ENCODE measurements around the gene SLC17A5.
"Not testable (repeated sequence)": the region's sequence is repeated elsewhere in the genome, so short reads cannot be mapped to it uniquely, and the experiment has no call there.

Gene SLC17A5

DNA sequence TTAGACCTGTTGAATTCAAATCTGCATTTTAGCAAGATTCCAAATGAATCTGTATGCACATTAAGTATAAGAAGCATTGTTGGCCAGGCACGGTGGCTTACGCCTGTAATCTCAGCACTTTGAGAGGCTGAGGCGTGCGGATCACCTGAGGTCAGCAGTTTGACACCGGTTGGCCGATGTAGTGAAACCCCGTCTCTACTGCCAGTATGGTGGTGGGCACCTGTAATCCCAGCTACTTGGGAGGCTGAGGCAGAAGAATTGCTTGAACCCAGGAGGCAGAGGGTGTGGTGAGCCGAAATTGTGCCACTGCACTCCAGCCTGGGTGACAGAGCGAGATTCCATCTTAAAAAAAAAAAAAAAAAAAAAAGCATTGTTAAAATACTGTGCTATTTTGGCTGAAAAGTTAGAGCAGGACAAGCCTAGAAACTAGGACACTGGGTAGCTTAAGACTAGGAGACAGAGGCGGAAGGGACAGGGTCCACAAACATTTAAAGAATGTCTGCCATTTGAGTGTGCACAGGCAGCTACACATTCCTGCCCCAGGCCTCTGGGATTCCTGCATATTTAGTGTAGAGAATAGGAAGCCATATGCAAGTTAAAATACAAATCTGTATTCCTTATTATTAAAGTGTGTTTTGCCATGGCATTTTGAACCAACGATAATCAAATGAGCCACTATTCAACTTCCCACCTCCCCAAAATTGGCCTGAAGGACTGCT is 87.9 kb downstream of the SLC17A5 start:
- no peak for DNase-seq

DNA sequence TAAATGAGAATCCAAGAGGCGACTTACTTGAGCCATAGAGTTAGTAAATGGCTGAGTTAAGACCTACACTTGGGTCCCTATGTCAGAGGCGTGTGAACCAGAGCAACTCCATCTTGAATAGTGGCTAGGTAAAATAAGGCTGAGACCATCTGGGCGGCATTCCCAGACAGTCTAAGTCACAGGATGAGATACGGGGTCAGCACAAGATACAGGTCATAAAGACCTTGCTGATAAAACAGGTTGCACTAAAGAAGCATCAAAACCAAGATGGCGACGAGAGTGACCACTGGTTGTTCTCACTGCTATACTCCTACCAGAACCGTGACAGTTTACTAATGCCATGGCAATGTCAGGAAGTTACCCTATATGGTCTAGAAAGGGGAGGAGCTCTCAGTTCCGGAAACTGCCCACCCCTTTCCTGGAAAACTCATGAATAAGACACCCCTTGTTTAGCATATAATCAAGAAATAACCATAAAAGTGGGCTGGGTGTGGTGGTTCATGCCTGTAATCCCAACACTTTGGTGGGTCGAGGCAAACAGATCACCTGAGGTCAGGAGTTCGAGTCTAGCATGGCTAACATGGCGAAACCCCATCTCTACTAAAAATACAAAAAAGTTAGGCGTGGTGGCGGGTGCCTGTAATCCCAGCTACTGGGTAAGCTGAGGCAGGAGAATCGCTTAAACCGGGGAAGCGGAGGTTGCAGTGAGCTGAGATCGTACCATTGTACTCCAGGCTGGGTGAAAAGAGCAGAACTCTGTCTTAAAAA is 89.0 kb downstream of the SLC17A5 start:
- DNase-seq, result no peak

DNA sequence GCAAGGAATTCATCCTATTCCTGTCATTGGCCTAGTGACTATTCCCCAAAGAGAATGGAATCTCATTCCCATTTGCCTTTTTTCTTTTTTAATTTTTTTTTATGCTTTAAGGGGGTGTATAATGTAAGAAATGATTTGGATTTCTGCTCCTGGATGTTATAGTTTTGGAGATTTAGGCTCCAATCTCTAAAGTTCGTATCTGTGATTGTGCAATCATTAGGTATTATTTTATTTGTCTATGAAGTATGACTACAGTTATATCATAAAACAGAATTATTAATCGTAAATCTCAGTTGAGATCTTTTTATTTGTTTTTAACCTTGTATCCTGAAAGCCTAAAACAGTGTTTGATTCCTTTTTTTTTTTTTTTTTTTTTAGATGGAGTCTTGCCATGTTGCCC is 91.2 kb downstream of the SLC17A5 start:
- no peak for DNase-seq

DNA sequence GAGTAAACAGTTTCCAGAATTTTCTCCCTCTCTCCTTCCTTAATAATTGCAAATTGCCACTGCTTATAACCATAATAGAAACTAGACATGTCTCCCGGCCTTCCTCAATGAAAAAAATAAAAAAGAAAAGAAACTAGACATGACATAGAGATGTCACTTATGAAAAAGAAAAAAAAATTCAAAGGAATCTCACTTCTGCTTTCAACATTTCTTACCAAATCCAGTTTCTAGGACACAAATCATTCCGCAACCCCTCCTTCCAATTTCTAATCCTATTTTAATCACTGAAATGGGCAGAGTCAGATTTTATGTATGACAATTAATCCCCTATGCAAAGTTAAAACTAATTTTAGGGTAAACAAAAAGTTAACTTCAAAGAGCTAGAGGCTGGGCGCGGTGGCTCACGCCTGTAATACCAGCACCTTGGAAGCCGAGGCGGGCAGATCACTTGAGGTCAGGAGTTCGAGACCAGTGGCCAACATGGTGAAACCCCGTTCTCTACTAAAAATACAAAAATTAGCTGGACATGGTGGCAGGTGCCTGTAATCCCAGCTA is 92.9 kb downstream of the SLC17A5 start:
- no peak for DNase-seq

DNA sequence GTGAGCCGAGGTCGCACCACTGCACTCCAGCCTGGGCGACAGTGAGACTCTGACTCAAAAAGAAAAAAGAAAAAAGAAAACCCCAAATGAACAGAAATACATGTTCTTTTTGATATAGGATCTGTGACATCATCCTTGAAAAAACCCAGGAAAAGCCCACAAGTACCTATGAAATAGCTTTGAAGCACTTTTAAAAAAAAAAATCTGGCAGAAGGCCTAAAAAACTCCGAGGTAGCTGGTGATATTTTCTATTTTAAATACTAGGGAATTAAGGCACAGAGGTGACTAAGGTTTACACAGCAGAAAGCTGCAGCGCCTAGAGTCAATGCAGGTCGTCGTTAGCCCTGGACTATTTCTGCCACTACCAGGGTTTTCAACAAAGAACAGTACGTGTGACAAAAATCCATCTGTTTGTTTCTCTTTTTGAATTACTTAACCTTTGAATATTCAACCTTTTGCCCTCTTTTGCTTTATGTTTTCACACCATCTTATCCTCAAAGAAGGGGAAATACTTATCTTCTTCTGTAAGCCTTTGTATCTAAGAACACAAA is 93.5 kb downstream of the SLC17A5 start:
- peak; percentile 10 for DNase-seq

DNA sequence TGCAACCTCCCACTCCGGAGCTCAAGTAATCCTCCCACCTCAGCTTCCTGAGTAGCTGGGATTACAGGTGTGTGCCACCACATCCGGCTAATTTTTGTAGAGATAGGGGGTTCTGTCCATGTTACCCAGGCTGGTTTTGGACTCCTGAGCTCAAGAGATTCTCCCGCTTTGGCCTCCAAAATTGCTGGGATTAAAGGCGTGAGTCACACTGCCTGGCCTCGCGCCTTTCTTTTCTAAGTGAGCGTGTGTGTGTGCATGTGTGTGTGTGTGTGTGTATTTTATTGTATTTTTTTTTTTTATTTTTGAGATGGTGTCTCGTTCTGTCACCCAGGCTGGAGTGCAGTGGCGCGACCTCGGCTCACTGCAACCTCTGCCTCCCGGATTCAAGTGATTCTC is 94.4 kb downstream of the SLC17A5 start:
- not testable (repeated sequence) for DNase-seq

DNA sequence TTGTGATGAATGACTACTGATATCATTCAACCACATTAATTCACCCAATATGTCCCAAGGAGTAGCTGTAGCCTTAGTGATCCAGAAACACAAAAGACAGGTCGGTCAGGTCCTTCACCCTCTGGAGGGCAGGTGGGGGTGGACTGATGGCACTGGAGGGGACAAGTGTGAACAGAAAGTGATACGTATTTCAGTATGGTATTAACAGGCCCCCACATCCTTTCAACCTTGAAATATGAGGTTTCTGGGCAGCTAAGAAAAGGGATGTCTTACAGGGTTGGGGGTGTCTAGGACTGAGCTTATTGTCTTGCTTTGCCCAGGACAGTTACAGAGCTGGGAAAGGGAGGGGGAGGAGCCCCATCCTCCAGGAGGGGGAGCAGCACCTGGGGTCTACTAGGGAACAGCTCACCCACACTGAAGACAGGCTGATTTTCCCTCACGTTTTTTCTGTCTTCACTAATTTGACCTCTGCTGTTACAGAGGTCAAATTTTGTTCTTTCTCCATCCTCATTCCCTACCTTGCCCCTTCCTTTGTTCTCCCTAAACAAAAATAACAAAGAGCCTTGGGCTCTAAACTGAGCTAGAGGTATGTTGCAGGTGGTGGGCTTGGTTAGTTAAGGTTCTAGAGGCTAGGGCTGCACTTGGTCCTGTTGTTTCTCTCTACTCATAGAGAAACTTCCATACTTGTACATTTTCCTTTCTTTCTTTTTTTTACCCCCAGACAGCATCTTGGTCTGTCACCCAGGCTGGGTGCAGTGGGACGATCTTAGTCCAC is 95.0 kb downstream of the SLC17A5 start:
- no peak for DNase-seq

DNA sequence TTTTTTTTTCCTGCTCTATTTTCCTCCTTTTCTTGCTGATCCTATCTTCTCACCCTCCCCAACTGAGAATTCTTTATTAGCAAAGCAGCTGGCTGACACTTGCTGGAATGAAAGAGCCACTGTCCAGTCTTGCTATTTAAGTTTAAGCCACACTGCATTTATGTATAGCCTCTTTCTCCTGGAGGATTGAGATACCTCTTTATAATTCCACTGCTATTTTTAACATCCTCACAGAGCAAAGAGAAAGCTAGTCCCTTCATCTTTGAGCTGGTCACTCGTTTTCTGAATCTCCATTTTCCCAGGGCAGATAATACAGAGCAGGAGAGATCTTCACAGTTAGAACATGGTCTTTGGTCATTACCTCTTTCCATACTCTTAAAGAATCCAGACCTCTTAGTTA is 97.0 kb downstream of the SLC17A5 start:
- no peak for DNase-seq

DNA sequence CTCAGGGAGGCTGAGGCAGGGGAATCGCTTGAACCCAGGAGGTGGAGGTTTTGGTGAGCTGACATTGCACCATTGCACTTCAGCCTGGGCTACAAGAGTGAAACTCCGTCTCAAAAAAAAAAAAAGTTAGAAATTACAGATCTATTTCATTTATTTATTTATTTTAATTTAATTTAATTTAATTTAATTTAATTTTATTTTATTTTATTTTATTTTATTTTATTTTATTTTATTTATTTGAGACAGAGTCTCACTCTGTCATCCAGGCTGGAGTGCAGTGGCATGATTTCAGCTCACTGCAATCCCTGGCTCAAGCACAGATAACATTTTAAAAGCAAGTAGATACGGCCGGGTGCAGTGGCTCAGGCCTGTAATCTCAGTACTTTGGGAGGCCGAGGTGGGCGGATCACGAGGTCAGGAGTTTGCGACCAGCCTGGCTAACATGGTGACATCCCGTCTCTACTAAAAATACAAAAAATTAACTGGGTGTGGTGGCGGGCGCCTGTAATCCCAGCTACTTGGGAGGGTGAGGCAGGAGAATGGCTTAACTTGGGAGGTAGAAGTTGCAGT is 98.3 kb downstream of the SLC17A5 start:
- not testable (repeated sequence) for DNase-seq

DNA sequence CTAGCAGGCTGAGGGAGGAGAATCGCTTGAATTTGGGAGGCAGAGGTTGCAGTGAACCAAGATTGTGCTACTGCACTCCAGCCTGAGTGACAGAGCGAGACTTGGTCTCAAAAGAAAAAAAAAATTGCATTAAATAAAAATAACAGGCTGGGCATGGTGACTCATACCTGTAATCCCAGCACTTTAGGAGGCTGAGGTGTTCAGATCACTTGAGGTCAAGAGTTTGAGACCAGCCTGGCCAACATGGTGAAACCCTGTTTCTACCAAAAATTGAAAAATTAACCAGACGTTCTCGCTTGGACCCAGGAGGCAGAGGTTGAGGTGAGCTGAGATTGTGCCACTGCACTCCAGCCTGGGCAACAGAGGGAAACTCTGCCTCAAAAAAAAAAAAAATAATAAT is 102.7 kb downstream of the SLC17A5 start:
- not testable (repeated sequence) for DNase-seq

DNA sequence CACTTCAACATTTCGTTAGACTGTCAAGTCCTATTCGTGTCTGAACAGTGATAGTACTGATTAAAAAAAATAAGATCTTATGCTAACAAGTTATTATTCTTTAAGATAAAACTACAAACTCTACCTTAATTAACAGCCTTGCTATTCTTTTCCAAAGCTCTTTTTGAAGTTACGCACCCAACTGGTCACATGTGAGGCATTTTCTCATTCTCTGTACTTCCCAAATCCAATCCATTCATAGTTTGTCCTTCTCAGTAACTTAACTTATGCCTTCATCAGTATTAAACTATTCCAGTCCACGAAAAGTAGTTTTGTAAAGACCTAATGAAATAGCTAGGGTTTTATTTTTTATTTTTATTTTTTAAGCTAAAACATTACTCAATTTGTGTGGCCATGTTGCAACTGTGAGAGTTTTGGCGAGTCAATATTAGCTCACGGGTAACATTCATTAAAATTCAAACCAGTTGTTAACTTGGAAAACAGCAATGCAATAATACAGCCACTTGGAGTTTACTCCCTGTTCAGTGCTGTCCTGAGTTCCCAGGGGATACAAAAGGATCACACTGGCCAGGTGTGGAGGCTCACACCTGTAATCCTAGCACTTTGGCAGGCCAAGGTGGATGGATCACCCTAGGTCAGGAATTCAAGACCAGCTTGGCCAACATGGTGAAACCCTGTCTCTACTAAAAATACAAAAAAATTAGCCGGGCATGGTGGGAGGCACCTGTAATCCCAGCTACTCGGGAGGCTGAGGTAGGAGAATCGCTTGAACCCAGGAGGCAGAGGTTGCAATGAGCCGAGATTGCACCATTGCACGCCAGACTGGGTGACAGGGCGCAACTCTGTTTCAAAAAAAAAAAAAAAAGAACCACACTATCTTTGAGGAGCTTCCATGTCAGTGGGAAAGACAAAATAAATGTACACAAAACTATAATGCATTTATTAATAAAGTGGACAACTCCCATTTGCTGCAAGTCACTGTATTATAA is 105.0 kb downstream of the SLC17A5 start:
- no peak for DNase-seq

DNA sequence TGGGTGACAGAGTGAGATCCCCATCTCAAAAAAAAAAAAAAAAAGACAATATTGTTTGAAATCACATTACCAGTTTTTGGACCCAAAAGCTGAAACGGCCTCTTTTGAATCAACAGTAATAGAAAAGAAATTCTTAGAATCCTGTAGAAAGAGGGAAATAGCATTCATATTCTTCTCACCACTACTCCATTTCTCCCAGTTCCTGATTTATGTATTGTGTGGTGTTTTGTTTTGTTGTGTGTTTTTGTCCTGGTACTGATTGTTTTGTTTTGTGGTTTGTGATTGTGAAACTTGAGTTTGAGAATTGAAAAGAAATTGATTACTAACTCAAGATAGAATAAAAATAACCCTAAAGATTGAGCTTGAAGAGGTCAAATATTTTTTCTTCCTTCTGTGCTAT is 106.8 kb downstream of the SLC17A5 start:
- no peak for DNase-seq

Data from activated CD4-positive, alpha-beta T cell treated with anti-CD3 and anti-CD28 coated beads, Interleukin-10, Interleukin-2, amounts not matched to agents 100 ng/mL and 50 ng/mL, durations not matched to agents 16 hours and 8 hours (primary cell).